Posterior cingulate gyrus (tissue), 11 donors: ENCODE measurements around the gene SRGAP1.
"Not testable (repeated sequence)": the region's sequence is repeated elsewhere in the genome, so short reads cannot be mapped to it uniquely, and the experiment has no call there.

Experiments used
- DNase-seq, 10 donors: peaks; one replicate each; pipeline versions ENCODE4 v3.0.0 to v3.0.0-alpha.2; 2020 to 2021; ENCODE audit warnings: mixed read lengths in 3 of 10
- intact Hi-C: fragments of 100-400 bp; cut with DNase I; formaldehyde crosslinking; loops from one replicate; pipeline ENCODE4 v1.15.1; 2023

Gene SRGAP1

DNA sequence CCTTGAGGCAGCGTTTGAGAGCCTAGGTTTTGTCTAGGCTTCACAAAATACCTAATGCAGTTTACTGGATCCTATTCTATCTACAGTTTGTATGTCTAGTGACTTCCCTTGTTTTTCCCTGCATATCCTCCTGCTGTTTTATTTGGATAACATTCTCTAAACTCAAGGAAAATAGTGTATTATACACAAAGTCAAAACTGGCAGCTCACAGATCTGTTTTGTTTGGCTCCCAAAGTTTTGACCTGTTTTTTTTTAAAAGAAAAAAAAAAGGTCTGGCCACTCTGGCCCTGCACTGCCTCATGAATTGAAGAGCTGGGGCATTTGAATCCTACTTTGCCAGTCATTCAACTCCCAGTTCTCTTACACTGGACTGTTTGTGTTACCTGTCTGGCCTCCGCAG, 222.3 kb downstream of the SRGAP1 start:
- DNase-seq = no peak
- intact Hi-C loops = no loop called here

DNA sequence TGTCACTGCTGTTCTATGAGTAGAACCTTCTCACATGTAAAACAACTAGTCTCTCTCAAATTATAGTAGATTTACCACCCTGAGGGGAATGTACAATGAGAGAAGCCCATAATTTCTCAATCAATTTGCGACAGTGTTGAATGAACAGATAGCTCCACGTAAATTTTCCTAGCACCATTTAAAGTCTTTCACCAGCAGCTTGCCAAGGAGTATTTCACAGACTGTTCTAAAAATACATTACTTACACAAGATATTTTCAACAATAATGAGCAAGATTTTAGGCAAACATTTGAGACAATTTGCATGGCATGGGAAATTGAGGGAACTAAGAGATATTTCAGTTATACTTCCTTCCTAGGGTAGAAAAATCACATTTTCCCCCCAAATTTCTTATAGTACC, 226.0 kb downstream of the SRGAP1 start:
- DNase-seq = no peak
- intact Hi-C loops = loop anchor here (5.0 kb wide), 1 partner anchor 372 kb away; no protein-coding TSS in a partner anchor

DNA sequence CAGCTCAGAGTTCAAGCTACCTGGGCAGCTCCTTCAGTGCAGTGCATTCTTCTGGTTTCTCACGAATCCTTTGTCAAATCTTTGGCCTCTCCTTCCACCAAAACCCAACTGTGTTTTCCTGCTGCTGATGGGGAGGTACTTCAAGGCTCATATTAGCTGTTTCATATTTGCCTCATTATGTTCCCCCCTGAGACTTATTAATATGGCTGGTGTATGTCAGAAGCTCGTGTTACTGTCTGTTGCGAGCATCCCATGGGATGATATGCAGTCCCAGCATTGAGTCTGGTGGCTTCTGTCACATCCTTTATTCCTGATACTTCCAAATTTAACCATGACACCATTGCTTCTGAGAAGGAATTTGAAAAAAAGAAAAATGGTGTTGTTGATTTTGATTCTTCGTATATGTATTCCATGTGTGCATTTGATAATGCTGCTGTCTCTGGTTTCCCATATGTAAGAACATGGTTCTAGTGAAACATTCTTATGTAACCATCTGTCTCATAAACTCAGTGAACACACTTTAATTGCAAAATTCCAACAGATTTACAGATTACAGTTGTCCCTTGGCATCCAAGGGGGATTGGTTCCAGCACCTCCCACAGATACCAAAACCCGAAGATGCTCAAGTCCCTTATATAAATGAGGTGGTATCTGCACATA, 228.5 kb downstream of the SRGAP1 start:
- DNase-seq = no peak
- intact Hi-C loops = loop anchor here (5.0 kb wide), 1 partner anchor 369 kb away; no protein-coding TSS in a partner anchor

DNA sequence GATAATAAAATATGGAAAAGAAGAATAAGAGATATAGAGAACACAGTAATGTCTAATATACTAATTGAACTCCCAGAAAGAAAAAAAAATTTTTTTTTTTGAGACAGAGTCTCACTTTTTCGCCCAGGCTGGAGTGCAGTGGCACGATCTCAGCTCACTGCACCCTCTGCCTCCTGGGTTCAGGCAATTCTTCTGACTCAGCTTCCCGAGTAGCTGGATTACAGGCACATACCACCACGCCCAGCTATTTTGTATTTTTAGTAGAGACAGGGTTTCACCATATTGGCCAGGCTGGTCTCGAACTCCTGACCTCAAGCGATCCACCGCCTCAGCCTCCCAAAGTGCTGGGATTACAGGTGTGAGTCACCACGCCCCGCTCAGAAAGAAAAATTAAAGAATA, 232.1 kb downstream of the SRGAP1 start:
- intact Hi-C loops, DNase-seq: not testable (repeated sequence)

DNA sequence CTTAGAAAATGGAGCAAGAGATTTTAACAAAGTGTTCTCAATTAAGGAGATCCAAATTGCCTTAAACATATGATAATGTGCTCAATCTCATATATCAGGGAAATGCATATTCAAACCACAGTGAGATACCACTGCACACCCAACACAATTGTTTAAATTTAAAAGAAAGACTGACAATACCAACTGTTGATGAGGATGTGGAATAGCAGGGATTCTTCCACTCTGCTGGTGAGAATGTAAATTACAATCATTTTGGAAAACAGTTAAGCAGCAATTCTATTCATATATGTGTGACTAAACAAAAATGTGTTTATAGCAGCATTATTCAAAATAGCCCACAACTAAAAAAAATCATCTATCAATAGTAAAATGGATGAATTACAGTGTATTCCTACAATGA, 233.4 kb downstream of the SRGAP1 start:
- intact Hi-C loops = no loop called here

DNA sequence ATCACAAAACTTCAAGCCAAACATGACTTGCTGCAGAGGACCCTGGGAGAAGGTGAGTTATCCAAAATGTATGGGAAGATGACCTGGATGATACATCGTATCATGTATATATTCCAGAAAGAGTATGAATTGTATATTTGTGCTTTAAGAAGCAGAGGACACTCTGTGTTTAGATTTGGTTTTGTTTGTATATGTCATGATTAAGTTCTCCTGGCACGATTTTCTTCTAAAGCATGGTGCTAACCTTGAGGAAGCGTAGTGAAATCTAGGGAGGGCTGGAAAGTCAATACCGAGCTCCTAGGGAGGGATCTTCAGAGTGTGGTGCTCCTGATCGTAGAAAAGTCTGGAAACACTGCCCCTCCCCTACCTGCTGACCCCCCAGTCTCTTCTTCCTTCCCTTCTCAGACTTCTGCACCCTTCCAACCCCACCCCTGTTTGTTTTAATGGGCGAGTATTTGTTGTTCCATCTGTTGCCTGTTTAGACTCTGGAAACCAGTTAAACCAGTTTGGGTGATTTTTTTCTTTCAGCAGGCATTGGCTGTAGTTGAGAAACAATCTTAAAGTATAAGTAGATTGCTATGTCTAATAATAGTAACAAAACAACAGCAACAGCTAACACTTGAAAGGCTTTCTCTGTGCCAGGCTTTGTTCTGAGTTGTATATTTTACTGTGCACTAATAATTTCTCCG, 236.0 kb downstream of the SRGAP1 start:
- intact Hi-C loops = loop anchor here (10.0 kb wide), 1 partner anchor 236 kb away; the partner anchor contains the start of gene SRGAP1
- no peak for DNase-seq

More for the DNA sequence above, 233.4 kb downstream of the SRGAP1 start:
- DNase-seq = no peak

DNA sequence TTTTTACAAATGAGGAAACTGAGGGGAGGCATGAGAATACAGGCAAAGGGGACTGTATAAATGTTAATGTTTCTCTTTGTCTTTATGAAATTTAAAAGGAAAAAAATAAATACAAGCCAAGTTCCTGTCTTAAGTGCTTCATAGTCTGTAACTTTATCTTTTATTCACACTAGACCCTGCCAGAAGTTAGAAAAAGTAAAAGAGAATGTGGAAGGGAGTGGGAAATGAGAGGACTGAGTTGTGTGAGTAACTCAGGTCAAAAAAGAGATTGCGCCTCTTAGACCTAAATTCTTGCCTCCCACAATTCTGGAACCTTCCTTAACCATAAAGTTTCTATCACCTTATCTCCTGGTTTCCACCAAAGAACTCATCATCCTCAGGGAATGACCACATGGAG, 236.5 kb downstream of the SRGAP1 start:
- no peak for DNase-seq
- intact Hi-C loops = loop anchor here (10.0 kb wide), 1 partner anchor 236 kb away; the partner anchor contains the start of gene SRGAP1

DNA sequence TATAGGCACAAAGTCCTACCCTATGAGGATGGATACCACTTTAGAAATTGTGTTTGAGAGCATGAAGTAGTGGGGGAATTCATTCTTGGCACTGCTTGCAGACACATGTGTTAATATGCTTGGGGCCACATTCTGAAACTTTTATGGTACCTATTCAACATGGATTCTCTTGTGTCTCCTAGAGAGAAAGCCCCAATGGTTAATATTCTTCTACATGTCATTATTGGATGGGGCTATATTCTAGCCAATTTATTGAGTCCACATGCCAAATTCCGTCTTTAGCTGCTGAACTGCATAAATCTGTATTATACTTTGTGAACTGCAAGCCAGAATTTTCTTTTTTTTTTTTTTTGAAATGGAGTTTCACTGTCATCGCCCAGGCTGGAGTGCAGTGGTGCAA, 237.6 kb downstream of the SRGAP1 start:
- no peak for DNase-seq
- intact Hi-C loops = loop anchor here (10.0 kb wide), 1 partner anchor 237 kb away; the partner anchor contains the start of gene SRGAP1

DNA sequence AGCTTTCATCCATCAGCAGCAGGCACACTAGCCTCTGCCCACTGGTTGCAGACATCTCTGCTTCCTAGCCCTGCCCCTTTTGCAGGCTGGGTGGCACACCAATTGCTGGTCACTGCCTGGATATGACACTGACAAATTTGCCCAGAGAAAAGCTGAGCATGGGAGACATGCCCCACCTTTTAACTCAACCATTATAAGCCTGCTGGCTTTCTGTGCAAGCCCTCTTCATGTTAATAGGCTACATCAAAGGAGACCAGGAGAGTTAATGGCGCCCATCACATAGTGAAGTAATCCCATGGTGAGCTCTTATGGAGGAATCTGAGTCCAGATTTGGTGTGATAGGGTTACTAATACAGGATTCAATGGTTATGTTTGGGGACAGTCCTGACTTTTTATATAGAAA, 238.4 kb downstream of the SRGAP1 start:
- intact Hi-C loops = loop anchor here (10.0 kb wide), 1 partner anchor 238 kb away; the partner anchor contains the start of gene SRGAP1

DNA sequence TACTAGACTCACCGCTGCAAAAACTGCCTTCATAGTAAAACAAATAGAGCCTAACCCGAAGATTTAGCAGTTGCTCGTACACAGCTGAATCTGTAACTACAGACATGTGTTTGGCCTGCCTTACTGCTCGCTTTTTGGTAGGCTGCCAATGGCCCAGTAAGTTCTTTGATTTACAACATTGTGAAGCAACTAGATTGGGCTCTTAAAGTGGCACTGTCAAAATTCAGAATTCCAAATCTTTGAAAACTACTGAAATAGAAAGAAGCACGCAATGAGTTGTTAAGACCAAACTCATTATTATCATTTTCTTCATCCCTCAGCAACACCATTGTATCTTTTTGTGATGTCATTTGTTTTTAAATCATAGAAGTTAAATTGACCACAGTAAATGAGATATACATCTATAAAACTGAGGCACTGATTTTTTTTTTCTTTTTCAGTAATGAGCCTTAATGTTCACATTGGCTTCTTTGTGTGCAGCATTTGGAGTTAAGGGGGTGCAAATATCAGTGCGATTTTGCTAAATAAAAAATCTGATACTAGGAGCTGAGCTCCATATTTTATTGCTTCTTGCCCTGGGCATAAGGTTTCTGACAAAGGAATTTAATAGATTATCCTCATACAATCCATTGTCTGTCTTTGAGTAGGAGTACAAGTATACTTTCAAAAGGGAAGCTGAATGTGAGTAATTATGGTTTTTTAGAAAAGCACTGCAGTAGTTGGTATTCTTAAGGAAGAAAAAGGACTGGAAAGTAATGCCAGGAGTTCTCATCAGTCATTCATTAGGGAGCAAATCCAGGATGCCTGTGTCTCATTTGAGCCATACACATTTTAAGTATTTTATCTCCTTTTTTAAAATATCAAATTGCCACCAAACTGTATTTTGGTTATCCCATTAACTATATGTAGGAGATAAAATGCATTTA, 239.0 kb downstream of the SRGAP1 start:
- intact Hi-C loops = loop anchor here (10.0 kb wide), 1 partner anchor 239 kb away; the partner anchor contains the start of gene SRGAP1
- peak; percentile 21 to 94 (median 66) for DNase-seq

More for the DNA sequence above, 238.4 kb downstream of the SRGAP1 start:
- no peak for DNase-seq

DNA sequence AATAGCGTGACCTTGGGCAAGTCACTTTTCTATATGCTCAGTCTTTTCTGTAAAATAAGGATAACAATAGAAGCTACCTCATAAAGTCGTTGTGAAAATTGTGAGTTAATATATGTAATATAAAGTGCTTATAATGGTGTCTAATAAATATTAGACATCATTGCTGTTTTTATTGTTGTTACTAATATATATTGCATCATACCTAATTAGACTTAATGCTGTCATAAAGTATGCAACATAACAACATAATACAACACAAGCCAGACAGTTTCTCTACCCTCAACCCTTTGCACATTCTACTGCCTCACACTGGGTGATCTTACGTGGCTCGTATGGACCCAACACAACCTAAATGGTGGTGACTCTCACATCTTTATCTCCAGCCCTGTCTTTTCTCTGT, 240.7 kb downstream of the SRGAP1 start:
- intact Hi-C loops = loop anchor here (10.0 kb wide), 1 partner anchor 240 kb away; the partner anchor contains the start of gene SRGAP1
- no peak for DNase-seq

DNA sequence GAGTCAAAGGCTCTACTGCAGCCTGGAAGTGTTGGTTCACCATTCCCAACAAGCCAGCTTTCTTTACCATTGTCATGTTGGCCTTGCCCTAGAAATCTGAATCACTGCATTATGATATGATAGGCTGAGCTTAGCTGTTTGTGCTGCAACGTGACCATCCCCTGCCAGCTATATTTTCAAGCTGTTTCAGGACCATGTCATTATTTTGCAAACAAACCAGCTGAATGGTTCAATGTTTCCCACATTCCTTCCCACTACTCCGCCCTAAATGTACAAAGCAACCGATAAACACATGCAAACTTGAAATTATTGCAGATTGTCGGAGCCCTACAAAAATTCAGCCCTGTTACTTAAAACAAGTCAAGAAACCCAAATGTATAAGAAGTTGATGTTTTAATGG, 241.5 kb downstream of the SRGAP1 start:
- intact Hi-C loops = loop anchor here (10.0 kb wide), 1 partner anchor 241 kb away; the partner anchor contains the start of gene SRGAP1
- no peak for DNase-seq

DNA sequence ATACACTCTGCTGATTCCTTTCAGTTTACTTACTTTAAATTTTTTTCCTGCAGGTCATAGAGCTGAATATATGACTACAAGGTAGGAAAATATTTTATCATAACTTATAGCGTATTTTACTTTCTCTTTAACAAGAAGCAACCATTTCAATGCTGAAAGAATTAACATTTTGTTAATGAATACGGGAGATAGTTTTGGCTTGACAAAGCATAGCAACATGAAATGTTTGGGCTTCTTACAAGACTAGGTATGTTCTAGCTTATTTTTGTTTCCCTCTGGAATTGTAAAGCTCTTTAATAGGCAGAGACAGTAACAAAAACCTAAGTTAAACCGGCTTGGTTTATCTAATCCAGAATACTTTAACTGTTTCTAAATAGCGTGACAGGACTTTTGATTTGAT, 242.4 kb downstream of the SRGAP1 start:
- intact Hi-C loops = loop anchor here (10.0 kb wide), 1 partner anchor 242 kb away; the partner anchor contains the start of gene SRGAP1

DNA sequence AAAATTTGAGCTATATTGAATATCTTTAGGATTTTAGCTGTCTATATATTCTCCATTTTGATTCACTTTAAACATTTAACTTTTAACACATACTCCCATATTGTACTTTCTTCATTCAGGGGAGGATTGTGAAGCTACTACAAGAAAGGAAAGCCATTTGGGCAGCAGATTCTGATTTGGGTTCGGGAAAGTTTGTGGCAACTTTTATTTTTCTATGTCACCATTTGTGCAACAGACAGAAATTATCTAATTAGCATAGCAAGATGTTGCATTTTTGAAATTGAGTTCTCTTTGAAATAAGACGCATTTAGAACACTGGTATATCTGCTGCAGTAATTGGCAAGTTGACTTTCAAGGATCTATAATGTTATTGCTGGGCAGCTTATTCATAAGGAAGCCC, 243.3 kb downstream of the SRGAP1 start:
- intact Hi-C loops = loop anchor here (10.0 kb wide), 1 partner anchor 243 kb away; the partner anchor contains the start of gene SRGAP1

More for the DNA sequence above, 242.4 kb downstream of the SRGAP1 start:
- no peak for DNase-seq

DNA sequence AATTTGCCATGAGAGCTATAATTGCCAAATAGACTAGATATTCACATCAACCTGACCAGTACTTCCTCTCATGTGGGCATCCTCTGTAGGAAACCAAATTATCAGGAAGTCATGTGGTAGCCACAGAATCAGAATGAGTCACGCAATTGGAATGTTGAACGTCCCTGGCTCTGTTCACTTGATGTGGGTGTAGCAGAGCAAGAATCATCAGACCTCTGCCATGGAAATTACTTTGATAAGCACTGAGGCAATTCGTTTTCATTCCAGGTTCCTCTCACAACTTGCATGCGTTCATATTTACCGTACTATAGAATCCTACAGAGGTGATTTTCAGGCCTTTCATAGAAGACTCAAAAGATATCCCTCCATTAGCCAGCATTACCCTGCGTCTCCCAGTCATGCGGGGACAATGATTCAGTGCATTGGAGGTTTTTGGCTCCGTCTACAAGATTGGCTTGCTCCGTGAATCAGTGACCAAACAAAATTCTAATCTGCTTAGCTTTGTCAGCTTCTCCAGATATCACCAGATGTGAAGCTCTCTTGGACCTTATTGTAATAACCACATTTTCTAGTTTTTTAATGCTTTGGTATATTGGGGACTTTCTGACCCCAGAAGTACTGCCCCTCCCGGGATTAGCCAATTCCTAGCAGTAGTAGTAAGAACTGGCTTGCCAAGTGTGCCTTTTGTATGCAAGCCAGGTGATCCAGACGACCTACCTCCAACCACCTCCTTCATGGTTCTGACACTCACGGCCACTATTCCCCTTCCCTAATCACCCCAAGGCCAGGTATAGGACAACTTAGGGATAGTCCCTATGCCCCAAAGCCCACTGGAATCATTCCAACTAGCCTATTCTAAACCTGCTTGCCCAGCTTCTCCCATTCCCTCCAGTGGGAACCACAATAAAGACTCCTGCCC, 244.2 kb downstream of the SRGAP1 start:
- no peak for DNase-seq
- intact Hi-C loops = loop anchor here (10.0 kb wide), 1 partner anchor 244 kb away; the partner anchor contains the start of gene SRGAP1

More for the DNA sequence above, 243.3 kb downstream of the SRGAP1 start:
- DNase-seq = no peak

DNA sequence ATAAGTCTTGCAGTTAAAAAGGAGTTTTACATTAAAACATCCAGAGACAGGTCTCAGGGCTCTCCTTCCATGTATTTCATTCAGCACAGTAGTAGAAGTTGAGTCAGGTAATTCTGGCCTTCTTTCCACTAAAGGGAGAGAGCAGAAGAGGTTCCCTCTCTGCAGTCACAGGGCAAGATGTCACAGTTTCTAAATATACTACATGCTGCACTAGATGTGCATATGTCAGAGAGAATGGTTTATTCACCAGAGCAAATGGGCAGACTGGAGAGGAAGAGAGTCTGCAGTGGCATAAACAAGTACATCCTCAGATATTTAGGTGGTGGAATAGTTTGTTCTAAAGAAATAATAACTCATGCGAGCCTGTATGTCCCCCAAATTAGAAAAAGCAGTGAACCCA, 245.5 kb downstream of the SRGAP1 start:
- DNase-seq = no peak
- intact Hi-C loops = no loop called here

DNA sequence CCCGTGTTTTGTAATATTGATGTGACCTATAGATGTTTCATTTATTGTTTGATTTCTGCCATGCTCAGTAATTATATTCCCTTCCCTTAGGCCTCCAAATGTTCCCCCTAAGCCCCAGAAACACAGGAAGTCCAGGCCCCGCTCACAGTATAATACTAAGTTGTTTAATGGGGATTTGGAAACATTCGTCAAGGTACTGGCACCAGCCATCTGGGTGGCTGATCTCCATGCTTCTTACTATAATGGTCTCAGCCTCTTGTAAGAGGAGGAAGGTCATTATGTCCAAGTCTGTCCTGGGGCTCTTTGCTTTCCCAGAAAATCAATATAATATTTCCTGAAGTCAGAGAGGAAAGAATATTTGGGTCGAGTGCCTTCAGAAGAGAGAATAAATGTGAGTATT, 246.7 kb downstream of the SRGAP1 start:
- DNase-seq = no peak
- intact Hi-C loops = no loop called here

DNA sequence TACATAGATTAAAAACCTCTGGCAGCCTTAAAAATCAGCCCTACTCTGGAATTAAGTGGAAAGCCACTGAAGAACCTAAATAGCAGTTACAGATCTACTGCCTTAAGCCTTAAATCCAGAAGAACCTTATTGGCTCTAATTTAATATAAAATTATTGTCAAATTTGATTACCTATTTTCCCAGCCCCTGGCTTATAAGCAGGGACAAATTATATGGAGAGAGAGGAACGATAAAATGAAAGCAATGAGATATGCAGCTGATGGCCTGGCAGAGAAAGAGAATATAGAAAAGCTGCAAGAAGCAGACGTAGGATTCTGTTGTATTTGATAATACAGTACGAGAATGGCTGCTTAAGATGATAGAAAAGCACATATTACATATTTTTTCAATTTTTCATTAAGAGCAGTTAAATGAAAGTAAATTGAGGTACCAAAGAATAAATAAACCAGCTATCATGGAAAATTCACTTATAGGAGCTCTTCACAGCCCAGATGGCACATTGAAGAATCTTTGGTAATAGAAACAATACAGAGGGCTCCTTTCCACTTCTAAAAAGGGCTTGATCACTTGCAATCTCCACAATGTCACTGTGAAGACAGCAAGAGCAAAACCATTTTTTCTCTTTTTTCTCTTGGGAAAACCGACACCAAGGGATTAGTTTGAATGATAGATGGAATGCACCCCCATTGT, 248.2 kb downstream of the SRGAP1 start:
- intact Hi-C loops = no loop called here
- no peak for DNase-seq
